ENCODE results near the gene VSTM2B.

DNA sequence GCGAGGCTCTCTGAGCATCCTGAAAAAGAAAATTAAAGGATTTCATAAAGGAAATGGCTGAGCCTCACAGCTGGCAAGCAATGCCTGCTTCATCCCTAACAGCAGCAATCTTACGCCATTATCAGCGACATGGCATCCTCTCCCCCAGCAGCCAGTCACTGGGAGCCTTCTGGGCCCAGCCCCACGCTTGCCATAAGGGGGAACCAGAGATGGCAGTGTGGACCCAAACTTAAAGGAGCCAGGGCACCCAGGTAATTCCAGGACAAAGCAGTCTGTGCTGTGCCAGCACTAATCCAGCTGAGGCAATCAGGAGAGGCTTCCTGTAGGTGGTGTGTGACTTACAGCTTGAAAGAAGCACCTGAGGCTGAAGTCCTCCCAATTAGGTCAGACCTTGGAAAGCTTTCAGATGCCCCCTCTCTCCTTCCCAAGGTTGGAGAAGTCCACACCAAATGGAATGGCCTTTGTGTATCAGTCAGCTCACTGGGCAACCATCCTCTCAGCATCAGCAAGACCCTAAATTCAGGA is 10.3 kb downstream of the VSTM2B start:
- TF ChIP-seq, protein P1, sequence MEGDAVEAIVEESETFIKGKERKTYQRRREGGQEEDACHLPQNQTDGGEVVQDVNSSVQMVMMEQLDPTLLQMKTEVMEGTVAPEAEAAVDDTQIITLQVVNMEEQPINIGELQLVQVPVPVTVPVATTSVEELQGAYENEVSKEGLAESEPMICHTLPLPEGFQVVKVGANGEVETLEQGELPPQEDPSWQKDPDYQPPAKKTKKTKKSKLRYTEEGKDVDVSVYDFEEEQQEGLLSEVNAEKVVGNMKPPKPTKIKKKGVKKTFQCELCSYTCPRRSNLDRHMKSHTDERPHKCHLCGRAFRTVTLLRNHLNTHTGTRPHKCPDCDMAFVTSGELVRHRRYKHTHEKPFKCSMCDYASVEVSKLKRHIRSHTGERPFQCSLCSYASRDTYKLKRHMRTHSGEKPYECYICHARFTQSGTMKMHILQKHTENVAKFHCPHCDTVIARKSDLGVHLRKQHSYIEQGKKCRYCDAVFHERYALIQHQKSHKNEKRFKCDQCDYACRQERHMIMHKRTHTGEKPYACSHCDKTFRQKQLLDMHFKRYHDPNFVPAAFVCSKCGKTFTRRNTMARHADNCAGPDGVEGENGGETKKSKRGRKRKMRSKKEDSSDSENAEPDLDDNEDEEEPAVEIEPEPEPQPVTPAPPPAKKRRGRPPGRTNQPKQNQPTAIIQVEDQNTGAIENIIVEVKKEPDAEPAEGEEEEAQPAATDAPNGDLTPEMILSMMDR (IDR thresholded peaks at IDR 0.05), result no peak
- no peak for TF ChIP-seq POLR2A (IDR thresholded peaks at IDR 0.05)
